Stomach (tissue), 9 donors: ENCODE results near the gene BBX. TPM values are rescaled to one million over a fixed set of nuclear protein-coding genes. Genes with fewer than 3 reads are reported as not detected.

Experiments
- DNase-seq, 2 donors: peaks; one replicate each; pipeline versions ENCODE4 v3.0.0 to v3.0.0-alpha.2; 2013 to 2019
- H3K27ac ChIP-seq, 5 donors: fragments of 200-600 bp in 4 of 5; sonication (generic) in 4 of 5; one replicate each; pipeline ENCODE4 v1.5.1; 2013 to 2019; ENCODE audit warnings: mild to moderate bottlenecking in 1 of 5, moderate library complexity in 1 of 5
- H3K27me3 ChIP-seq, 3 donors: fragments of 200-600 bp; sonication (generic); one replicate each; pipeline ENCODE4 v1.5.1; 2017 to 2019; ENCODE audit warnings: mixed run types in 1 of 3
- H3K36me3 ChIP-seq, 4 donors: fragments of 200-600 bp; sonication (generic); 1 replicate in 3 of 4; 2 replicates in 1 of 4; pipeline ENCODE4 v1.5.1; 2016 to 2019
- H3K4me1 ChIP-seq, 4 donors: fragments of 200-600 bp; sonication (generic); one replicate each; pipeline ENCODE4 v1.5.1; 2016 to 2019
- H3K4me3 ChIP-seq, 4 donors: fragments of 200-600 bp; sonication (generic) in 3 of 4; one replicate each; pipeline ENCODE4 v1.5.1; 2016 to 2019; ENCODE audit warnings: mild to moderate bottlenecking in 1 of 4
- H3K9me3 ChIP-seq, 4 donors: fragments of 200-600 bp; sonication (generic); one replicate each; pipeline ENCODE4 v1.5.1; 2016 to 2019
- CTCF ChIP-seq, 7 experiments: fragments of 450-650 bp in 4 of 7; fragments of 200-600 bp in 3 of 7; sonication (generic) in 3 of 7; IDR thresholded peaks; one replicate each; pipeline ENCODE4 v1.5.1; 2016 to 2019; ENCODE audit warnings: antibody characterized with exemption in 7 of 7, control low read depth in 2 of 7, mild to moderate bottlenecking in 1 of 7
- EP300 ChIP-seq: sonication (generic); formaldehyde crosslinking; IDR thresholded peaks from one replicate; pipeline ENCODE4 v1.6.1; 2017; ENCODE audit warnings: antibody characterized with exemption
- POLR2A ChIP-seq, 4 donors: fragments of 450-650 bp; IDR thresholded peaks; one replicate each; pipeline ENCODE4 v1.6.1; 2016; ENCODE audit warnings: antibody characterized with exemption in 4 of 4, control low read depth in 2 of 4, mild to moderate bottlenecking in 1 of 4, moderate library complexity in 1 of 4
- POLR2AphosphoS5 ChIP-seq, 3 donors: sonication (generic); formaldehyde crosslinking; IDR thresholded peaks; one replicate each; pipeline ENCODE4 v1.6.1; 2016; ENCODE audit warnings: antibody characterized with exemption in 3 of 3
- WGBS, 5 donors: extraction: QIAGEN DNeasy Blood & Tissue Kit in 3 of 5; methylation state at CpG; one replicate each; pipeline versions ENCODE4 v1.1.5 to v1.1.7; 2013 to 2018; 5-methylcytosine and 5-hydroxymethylcytosine counted together
- intact Hi-C: fragments of 100-400 bp; cut with DNase I; formaldehyde crosslinking; loops from one replicate; pipeline ENCODE4 v1.15.1; 2023; ENCODE audit warnings: low total_unique reads
- polyA plus RNA-seq, 3 donors: library from polyadenylated mRNA; stranded (reverse); fragments of 200-250 nt; gene quantifications; one replicate each; pipeline ENCODE4 v1.2.3, GENCODE V29; 2013
- total RNA-seq, 5 donors: library from RNA; depleted of rRNA; stranded (reverse); fragments of >200 nt; gene quantifications; one replicate each; pipeline versions ENCODE4 v1.1.0 to v1.2.3, GENCODE V29; 2014 to 2016
- donor health status: healthy with polysubstance abuse.
- donor health status: Bipolar disorder and iron deficiency.
- donor health status: healthy.

Gene BBX
- total and polyA plus RNA-seq, 8 donors: 4.6 to 81.1 (median 45.2) TPM

- intact Hi-C loops: no loop called here
- no peaks in the 10 kb centered on the region for H3K27me3 ChIP-seq
- no peaks in the 10 kb centered on the region for H3K9me3 ChIP-seq
- peaks cover 0 to 5% (median 0%) of the 10 kb centered on the region in 4 donors for H3K4me1 ChIP-seq
- H3K4me3 ChIP-seq: no peak overlapping the region
- DNase-seq: no peak
- TF ChIP-seq POLR2AphosphoS5 (IDR thresholded peaks at IDR 0.05): no peak
- no peak for TF ChIP-seq POLR2A (IDR thresholded peaks at IDR 0.05)
- TF ChIP-seq EP300: no peak
- TF ChIP-seq CTCF (IDR thresholded peaks at IDR 0.05): no peak
- no peak overlapping the region for H3K27ac ChIP-seq
- WGBS, 5 donors: 92 to 98% (median 95%) methylated on average over 5 of the region's 5 CpGs
- H3K36me3 ChIP-seq: no peaks in the 10 kb centered on the region
Measured at GRCh38 chr3:107592073-107592472, 69.3 kb downstream of the BBX start.

GRCh38 chr3:107594870-107595269 is 72.1 kb downstream of the BBX start:
- Histone ChIP-seq H3K27ac (no peak overlapping the region), H3K36me3 (no peaks in the 10 kb centered on the region), H3K4me3 (no peak overlapping the region), H3K4me1 (peaks cover 8 to 33% (median 16%) of the 10 kb centered on the region in 4 donors), H3K27me3 (no peaks in the 10 kb centered on the region), H3K9me3 (no peaks in the 10 kb centered on the region)
- TF ChIP-seq EP300 (no peak), CTCF (IDR thresholded peaks at IDR 0.05) (no peak), POLR2A (IDR thresholded peaks at IDR 0.05) (no peak), POLR2AphosphoS5 (IDR thresholded peaks at IDR 0.05) (no peak)
- 69 to 79% (median 78%) methylated on average over 3 of the region's 3 CpGs for WGBS, 5 donors
- intact Hi-C loops: no loop called here
- DNase-seq: no peak

- WGBS, 5 donors: 58 to 72% (median 65%) methylated on average over 3 of the region's 3 CpGs
- intact Hi-C loops: no loop called here
- TF ChIP-seq POLR2A (IDR thresholded peaks at IDR 0.05) (no peak), EP300 (no peak), CTCF (IDR thresholded peaks at IDR 0.05) (no peak), POLR2AphosphoS5 (IDR thresholded peaks at IDR 0.05) (no peak)
- Histone ChIP-seq H3K4me1 (peaks cover 8 to 37% (median 21%) of the 10 kb centered on the region in 4 donors), H3K4me3 (no peak overlapping the region), H3K9me3 (no peaks in the 10 kb centered on the region), H3K27ac (no peak overlapping the region), H3K36me3 (no peaks in the 10 kb centered on the region), H3K27me3 (no peaks in the 10 kb centered on the region)
- no peak for DNase-seq
Measured at GRCh38 chr3:107596639-107597038, 73.9 kb downstream of the BBX start.

- Histone ChIP-seq H3K27me3 (no peaks in the 10 kb centered on the region), H3K9me3 (no peaks in the 10 kb centered on the region), H3K36me3 (no peaks in the 10 kb centered on the region), H3K4me1 (peaks cover 8 to 44% (median 24%) of the 10 kb centered on the region in 4 donors), H3K4me3 (peak overlapping the region; percentile 24 to 33 (median 28)), H3K27ac (peak overlapping the region; percentile 48 to 77 (median 61))
- WGBS, 5 donors: 12 to 15% (median 13%) methylated on average over 12 of the region's 12 CpGs
- intact Hi-C loops: no loop called here
- TF ChIP-seq POLR2AphosphoS5 (IDR thresholded peaks at IDR 0.05) (no peak), EP300 (no peak), POLR2A (IDR thresholded peaks at IDR 0.05) (no peak), CTCF (IDR thresholded peaks at IDR 0.05) (no peak)
- DNase-seq: peak in 1 of 2 donors; percentile 80
Measured at GRCh38 chr3:107598926-107599771, 76.4 kb downstream of the BBX start.
